HG02970 (cell line): ENCODE measurements around the gene IFNA10.
A peak's percentile ranks its signal among the peaks of the same experiment; 100 is the strongest.
"Not testable (repeated sequence)": the region's sequence is repeated elsewhere in the genome, so short reads cannot be mapped to it uniquely, and the experiment has no call there.

Experiments used
- ATAC-seq: cut with Tn5 transposase; IDR thresholded peaks from one replicate; pipeline ENCODE4 v1.9.1; 2021; ENCODE audit warnings: mild to moderate bottlenecking, moderate library complexity, moderate number of reproducible peaks; ENCODE audit not compliant: unreplicated experiment, low FRiP score

IFNA10 gene

DNA sequence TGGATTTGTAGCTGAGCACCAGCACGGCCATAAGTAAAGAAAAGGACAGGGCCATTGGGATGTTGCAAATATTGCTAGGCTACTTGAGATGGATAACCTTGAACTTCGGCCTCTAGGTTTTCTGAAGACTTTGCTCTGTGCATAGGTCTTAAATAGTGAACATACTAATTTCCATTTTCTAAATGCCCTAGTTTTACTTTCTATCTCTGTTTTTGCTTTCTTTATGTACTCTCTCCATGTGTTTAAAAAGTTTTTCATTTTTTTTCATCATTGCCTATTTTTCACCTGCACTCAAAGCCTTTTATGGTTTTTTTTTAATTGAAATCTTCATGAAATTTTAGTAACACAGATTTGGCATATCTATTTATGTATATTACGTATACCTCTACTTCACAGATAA is at the start of gene IFNA10:
TSS of gene IFNA10 (minus strand) at position 101 of the 400 bp plus-strand sequence. CDS start at position 55, 46 bp downstream.
- ATAC-seq, result not testable (repeated sequence)

DNA sequence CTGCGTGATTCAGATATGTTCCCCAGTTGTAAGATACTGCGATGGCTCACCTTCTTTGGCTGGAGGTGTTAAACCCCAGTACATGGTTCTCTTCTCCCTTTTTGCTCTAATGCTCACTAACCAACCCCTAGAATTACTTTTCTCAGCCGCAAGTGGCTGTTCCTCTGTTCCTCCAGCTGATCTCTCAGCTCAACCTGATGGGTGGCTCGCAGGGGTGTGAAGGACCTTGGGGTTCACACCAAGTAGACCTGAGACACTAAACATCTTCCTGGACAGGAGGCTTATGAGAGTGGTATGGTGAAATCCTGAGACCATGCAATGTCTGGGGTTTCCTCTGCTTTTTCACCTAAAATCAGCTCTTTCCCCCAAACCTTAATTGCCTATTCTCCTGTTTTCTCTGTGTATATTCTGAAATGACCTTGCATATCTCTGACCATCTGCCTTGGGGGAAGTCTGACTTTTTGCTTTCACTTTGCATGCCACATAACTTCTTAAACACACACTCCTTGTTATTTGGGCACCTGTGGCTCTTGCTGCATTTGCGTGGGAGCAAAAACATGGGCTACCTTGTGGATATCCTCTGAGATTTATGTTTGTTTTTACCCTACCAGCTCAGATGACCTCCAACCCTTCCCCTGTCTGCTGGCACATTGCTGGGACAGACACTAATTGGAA is 48.7 kb upstream of the IFNA10 start:
- no peak for ATAC-seq

DNA sequence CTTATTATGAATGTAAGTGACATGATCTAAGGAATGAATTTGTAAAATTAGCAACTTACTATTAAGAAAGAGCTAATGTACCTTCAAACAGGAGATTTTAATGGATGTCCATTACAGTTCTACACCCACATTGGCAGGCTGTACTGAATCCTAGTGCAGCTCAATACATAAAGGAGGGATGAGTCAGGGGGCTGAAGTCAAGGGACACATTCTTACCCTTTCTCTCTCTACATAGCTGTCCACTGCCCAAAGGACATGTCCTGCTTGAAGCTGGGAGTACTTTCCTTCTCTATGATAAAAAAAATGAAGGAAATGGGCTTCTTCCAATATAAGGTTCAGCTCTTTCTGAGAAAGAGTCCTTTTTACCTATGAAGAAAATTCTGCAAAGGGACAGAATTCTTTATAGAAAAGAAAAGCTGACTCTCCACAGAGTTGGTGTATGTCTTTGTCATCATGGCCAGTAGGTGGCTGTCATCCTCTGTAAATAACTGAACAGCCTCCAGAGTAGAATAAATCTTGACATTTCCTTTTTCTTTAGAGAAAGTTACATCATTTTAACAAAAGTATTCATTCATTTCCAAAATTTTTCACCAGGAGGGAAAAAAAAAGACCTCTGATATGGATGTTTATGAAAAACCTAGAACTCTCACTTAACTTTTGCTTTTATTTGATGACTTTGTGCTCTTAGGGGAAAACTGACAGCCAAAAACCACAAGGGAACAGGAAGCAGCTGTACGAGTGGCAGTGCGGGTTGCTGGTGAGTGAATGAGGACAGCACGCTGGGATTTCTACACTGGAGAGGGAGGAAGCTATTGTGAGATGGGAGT is 46.0 kb upstream of the IFNA10 start:
- ATAC-seq, result peak; percentile 58

DNA sequence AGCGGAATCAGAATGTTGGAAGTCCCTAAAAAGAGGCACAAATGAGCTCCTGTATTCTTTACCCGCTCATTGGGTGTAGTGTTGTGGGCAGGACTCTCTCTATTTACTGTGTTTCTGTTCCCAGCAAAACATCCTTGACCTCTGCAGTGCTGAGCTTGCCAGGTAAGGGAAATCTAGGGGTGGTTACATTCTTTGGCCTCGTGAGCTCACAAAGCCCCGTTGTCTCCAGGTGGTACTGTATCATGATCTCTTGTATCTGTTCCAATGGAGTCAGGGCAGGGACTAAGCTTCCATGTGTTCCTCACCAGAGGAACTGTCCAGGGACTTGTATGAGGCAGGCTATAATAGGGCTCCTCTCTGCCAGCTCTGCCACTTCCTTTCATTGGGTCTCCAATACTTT is 44.7 kb upstream of the IFNA10 start:
- ATAC-seq, result no peak

DNA sequence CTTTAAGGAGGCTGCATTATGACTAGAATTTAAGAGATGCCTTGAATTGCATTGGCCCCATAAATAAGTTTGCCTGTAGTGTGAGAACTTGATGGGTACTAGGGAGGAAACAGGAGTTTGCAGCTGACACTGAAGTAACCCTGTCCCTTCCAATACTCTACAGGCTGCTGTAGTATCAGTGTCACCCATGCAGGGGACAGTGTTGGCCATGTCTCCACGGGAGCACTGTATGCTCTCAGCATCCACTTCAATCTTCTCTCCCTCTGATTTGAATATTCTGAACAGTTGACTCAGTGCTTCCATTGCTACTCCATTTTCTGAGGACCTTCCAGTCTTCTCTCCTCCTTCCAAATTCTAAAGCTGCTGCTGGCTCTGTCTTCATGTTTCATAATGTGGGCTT is 44.2 kb upstream of the IFNA10 start:
- no peak for ATAC-seq

DNA sequence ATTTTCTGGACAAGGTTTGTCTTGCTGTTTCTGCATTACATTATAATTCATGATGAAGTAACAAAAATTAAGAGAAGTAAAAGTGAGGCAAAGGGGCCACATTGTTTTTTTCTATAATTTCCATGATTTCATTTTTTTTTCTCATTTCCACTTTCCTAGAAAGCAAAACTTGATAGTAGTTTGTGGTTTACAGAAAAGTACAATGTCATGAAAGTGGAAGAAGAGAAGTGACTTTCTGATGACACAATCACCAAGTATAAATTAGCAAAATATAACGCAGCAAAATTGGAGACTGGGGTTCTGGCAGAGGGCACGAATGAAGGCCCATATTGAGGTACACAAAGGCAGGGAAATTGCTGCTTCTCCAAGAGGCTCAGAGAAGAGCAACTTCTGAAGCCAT is 37.9 kb upstream of the IFNA10 start:
- ATAC-seq, result no peak

DNA sequence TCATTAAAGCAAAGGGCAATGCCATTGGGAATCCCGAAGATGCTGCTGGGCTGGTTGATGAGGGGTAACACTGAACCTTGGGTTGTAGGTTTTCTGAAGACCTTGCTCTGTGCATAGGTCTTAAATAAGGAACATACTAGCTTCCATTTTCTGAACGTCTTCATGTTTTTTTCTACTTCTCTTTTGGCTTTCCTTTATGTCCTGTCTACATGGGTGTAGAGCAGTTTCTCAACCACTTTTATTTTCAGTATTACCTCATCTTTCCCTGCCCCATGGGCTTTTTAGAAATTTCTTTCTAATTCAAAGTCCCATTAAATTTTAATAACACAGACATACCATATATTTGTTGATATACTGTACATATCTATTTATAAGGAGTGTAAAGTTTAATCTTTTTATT is 33.0 kb upstream of the IFNA10 start, which contains the start of gene IFNA14:
TSS of gene IFNA14 (minus strand) at position 95 of the 400 bp plus-strand sequence. CDS start at position 25, 70 bp downstream.
- ATAC-seq, result no peak

DNA sequence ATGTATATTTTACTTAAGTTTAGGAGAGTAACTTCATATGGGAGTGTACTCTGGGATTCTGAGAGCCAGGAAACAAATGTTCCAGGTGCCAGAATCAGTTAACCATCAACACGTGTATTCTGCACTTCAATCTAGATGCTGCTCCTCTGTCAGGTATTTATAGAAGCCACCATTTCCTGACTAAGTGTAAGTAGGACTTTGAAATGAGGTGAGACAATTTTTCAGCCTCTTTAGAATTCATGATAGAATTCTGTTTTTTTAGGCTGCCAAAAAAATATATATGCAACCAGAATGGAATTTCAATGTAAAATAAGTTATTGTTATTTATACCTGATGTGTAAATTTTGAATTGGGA is 29.4 kb upstream of the IFNA10 start:
- ATAC-seq, result not testable (repeated sequence)

DNA sequence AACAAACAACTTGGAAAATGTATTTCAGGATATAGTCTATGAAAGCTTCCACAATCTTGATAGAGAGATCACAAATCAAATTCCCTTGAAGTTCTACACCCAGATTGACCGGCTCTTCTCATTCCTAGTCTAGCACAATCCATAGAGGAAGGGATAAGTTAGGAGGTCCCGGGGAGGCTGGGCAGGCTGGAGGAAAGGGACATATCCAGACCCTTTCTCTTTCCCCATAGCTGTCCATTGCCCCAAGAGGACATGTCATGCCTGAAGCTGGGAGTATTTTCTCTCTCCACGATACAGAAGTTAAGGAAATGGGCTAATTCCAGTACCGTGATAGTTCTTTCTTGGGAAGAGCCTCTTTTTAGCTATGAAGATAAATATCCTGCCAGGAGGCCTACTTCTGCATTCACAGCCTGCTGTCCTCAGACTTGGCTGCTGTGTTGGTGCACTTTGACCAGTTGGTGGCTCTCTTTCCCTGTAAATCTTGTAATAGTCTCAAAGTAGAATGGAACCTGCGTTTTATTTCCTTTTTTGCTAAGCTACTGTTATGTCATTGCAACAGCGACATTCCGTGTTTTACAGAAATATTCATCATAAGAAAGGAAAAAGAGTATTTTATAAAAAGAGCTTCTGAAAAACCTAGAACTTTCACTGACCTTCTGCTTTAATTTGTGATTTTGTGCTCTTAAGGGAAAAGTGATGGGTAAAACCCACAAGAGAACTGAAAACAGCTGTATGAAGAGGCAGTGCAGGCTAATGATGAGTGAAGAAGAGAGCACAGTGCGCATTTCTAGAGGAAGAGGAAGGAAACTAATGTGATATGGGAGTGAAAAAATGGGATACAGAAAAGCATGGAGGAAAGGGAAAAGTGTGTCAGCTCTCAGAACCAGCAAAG is 28.8 kb upstream of the IFNA10 start:
- ATAC-seq, result peak; percentile 76

DNA sequence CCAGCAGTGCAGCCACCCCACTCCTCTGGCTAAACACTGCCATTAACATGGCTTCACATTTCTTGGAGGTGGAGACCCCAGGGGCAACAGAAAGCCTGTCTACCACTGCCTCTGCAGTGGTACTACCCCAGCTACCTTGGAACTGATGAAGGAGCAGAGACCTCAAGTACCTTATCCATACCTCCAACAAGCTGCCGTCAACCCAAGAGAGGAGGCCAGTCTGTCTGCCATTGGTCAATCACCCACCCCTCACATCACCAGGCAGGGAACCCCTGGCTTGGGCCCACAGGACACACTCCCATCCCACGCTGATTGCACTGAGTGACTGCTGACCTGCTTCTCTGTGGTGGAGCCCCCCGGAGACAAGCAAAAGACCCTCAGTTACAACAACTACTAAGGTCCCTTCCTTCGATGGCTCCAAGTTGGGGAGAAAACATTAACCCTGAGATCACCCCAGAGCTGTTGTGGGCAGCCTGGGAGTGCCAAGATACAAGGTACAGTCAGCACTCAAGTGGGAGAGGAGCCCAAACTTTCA is 27.3 kb upstream of the IFNA10 start:
- ATAC-seq, result no peak

DNA sequence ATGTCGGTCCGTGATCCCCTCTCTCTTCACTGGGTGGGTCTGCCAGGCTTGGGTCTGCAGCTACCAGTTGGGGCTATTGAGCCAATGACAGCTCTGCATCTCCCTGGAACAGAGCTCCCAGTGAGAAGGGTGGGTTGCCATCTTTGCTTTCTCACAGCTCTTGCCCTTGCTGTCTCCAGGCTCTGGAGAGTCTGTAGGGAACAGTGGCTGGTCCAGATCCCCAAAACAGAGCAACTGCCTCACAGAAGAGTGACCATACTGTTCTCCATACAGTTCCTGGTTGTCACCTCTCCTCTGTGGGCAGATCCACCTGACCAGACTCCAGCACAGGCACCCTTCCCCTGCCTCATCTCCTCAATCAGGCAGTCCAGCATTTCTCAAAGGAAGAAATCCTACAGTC is 26.3 kb upstream of the IFNA10 start:
- ATAC-seq, result no peak

DNA sequence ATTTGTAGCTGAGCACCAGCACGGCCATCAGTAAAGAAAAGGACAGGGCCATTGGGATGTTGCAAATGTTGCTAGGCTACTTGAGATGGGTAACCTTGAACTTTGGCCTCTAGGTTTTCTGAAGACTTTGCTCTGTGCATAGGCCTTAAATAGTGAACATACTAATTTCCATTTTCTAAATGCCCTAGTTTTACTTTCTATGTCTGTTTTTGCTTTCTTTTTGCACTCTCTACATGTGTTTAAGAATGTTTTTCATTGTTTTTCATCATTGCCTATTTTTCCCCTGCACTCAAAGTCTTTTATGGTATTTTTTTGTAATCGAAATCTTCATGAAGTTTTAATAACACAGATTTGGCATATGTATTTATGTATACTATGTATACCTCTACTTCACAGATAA is 21.2 kb upstream of the IFNA10 start, which contains the start of gene IFNA17:
TSS of gene IFNA17 (minus strand) at position 101 of the 400 bp plus-strand sequence. CDS start at position 52, 49 bp downstream.
- ATAC-seq, result no peak

DNA sequence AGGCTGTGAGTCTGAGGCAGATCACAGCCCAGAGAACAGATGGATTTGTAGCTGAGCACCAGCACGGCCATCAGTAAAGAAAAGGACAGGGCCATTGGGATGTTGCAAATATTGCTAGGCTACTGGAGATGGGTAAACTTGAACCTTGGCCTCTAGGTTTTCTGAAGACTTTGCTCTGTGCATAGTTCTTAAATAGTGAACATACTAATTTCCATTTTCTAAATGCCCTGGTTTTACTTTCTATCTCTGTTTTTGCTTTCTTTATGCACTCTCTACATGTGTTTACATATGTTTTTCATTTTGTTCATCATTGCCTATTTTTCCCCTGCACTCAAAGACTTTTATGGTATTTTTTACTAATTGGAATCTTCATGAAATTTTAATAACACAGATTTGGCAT is 10.3 kb upstream of the IFNA10 start, which contains the start of gene IFNA16:
TSS of gene IFNA16 (minus strand) at position 101 of the 400 bp plus-strand sequence. CDS start at position 95, 6 bp downstream.
- ATAC-seq, result not testable (repeated sequence)

DNA sequence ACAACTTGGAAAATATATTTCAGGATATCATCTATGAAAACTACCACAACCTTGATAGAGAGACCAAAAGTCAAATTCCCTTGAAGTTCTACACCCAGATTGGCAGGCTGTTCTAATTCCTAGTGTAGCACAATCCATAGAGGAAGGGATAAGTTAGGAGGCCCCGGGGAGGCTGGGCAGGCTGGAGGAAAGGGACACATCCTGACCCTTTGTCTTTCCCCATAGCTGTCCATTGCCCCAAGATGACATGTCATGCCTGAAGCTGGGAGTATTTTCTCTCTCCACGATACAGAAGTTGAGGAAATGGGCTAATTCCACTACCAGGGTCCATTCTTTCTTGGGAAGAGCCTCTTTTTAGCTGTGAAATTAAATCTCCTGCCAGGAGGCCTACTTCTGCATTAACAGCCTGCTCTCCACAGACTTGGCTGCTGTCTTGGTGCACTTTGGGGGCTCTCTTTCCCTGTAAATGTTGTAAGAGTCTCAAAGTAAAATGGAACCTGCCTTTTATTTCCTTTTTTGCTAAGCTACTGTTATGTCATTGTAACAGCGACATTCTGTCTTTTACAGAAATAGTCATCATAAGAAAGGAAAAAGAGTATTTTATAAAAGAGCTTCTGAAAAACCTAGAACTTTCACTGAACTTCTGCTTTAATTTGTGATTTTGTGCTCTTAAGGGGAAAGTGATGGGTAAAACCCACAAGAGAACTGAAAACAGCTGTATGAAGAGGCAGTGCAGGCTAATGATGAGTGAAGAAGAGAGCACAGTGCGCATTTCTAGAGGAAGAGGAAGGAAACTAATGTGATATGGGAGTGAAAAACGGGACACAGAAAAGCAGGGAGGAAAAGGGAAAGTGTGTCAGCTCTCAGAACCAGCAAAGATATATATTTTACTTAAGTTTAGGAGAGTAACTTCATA is 6.7 kb upstream of the IFNA10 start:
- ATAC-seq, result not testable (repeated sequence)

DNA sequence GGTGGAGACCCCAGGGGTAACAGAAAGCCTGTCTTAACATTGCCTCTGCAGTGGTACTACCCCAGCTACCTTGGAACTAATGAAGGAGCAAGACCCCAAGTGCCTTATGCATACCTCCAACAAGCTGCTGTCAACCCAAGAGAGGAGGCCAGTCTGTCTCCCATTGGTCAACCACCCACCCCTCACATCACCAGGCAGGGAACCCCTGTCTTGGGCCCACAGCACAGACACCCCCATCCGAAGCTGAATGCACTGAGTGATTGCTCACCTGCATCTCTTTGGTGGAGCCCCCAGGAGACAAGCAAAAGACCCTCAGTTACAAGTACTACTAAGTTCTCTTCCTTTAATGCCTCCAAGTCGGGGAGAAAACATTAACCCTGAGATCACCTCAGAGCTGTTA is 5.2 kb upstream of the IFNA10 start:
- not testable (repeated sequence) for ATAC-seq

DNA sequence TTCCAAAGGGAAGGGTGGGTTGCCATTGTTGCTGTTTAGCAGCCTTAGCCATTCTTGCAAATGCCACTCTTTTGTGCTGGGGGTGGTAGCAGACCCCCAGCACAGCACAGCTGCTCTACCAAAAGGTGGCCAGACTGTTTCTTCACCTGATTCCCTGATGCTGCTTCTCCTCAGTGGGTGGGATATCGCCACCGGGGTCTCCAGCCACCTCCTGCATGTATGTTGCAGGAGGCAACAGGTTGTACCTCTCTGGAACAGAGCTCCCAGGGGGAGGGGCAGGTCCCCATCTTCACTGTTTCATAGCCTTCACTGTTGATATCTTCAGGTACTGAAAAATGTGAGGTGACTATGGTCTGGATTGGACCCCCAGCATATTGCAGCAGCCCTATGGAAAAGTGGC is 3.8 kb upstream of the IFNA10 start:
- ATAC-seq, result not testable (repeated sequence)

DNA sequence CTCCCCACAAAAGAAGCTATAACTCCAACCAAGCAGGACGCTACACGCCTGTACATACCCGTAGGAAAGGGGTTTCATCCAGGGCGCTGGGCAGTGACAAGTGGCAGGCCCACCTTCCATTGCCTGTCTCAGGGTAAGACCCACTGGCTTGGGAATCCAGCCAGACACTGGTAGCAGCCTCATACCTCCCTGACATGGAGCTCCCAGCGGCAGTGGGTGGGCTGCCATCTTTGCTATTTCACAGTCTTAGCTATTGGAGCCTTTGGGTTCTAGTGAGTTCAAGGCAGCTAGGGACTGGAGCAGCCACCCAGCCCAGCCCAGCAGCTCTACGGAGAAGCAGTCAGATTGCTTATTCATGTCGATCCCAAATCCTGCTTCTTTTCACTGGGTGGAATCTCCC is 3.4 kb upstream of the IFNA10 start:
- ATAC-seq, result no peak

DNA sequence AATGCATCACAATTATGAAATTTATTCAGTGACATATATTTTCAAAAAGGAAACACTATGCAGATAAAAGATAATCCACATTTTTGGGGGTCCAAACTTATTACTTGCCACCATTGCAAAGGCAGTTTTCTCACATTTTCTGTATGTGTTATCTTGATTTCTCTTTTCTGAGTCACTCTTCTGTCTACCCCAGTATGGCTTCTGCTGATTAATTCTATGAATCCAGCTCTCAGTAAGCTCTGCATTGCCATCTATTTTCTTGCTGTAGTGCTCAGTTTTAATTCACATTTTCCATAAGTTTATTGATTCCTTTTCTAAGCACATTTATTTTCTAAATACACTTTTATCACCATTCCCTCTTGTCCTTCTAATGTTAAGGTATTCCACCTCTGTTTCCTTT is 1.7 kb downstream of the IFNA10 start:
- no peak for ATAC-seq

DNA sequence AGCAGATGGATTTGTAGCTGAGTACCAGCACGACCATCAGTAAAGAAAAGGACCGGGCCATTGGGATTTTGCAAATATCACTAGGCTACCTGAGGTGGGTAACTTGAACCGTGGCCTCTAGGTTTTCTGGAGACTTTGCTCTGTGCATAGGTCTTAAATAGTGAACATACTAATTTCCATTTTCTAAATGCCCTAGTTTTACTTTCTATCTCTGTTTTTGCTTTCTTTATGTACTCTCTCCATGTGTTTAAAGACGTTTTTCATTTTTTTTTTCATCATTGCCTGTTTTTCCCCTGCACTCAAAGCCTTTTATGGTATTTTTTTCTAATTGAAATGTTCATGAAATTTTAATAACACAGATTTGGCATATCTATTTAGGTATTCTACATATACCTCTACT is 4.8 kb downstream of the IFNA10 start, which contains the start of gene IFNA7:
TSS of gene IFNA7 (minus strand) at position 101 of the 400 bp plus-strand sequence. CDS start at position 61, 40 bp downstream.
- ATAC-seq, result not testable (repeated sequence)
